Testis (tissue), 3 donors: ENCODE data around the gene WDFY4. TPM values are rescaled to one million over a fixed set of nuclear protein-coding genes. Genes with fewer than 3 reads are reported as not detected.

ENCODE experiments used
- DNase-seq: peaks from one replicate; pipeline ENCODE4 v3.0.0-alpha.2; 2019
- H3K27ac ChIP-seq, 2 donors: fragments of 200-600 bp; sonication (generic); one replicate each; pipeline ENCODE4 v1.5.1; 2019
- H3K27me3 ChIP-seq: fragments of 200-600 bp; sonication (generic); one replicate; pipeline ENCODE4 v1.5.1; 2019
- H3K36me3 ChIP-seq: fragments of 200-600 bp; sonication (generic); one replicate; pipeline ENCODE4 v1.5.1; 2017; ENCODE audit warnings: low read depth; ENCODE audit errors: missing control alignments
- H3K4me1 ChIP-seq: fragments of 200-600 bp; sonication (generic); one replicate; pipeline ENCODE4 v1.5.1; 2019
- H3K4me3 ChIP-seq, 2 donors: fragments of 200-600 bp; sonication (generic); one replicate each; pipeline ENCODE4 v1.5.1; 2017 to 2019
- H3K9me3 ChIP-seq: fragments of 200-600 bp; sonication (generic); one replicate; pipeline ENCODE4 v1.5.1; 2017
- POLR2A ChIP-seq: fragments of 450-650 bp; IDR thresholded peaks from one replicate; pipeline ENCODE4 v1.6.1; 2017; ENCODE audit warnings: antibody characterized with exemption, mild to moderate bottlenecking, moderate library complexity
- WGBS, 2 donors: methylation state at CpG; one replicate each; pipeline ENCODE4 v1.1.5; 2018; 5-methylcytosine and 5-hydroxymethylcytosine counted together
- intact Hi-C: fragments of 100-400 bp; cut with DNase I; formaldehyde crosslinking; loops from one replicate; pipeline ENCODE4 v1.15.1; 2023; ENCODE audit warnings: low total_unique reads
- polyA plus RNA-seq: library from polyadenylated mRNA; stranded (reverse); fragments of 350-450 nt; fragmentation: Illumina TruSeq; extraction: RNeasy Lipid Tissue Mini Kit (QIAGEN cat#74804); gene quantifications from one replicate; pipeline ENCODE4 v1.2.3, GENCODE V29; 2014; ENCODE audit warnings: low read depth, low replicate concordance; ENCODE audit not compliant: insufficient read depth
- total RNA-seq, 2 donors: library from RNA; depleted of rRNA; stranded (reverse); fragments of >200 nt; gene quantifications; one replicate each; pipeline ENCODE4 v1.2.3, GENCODE V29; 2016
- TF ChIP-seq, protein P1 (sequence below), 3 experiments: fragments of 450-650 bp in 2 of 3; fragments of 200-600 bp in 1 of 3; sonication (generic) in 1 of 3; IDR thresholded peaks; one replicate each; pipeline ENCODE4 v1.5.1; 2016 to 2019; ENCODE audit warnings: antibody characterized with exemption in 3 of 3, mild to moderate bottlenecking in 2 of 3, moderate library complexity in 1 of 3

WDFY4 gene
- total and polyA plus RNA-seq, 3 donors from 2014 or later = 10.2 to 21.5 (median 18.4) TPM

DNA sequence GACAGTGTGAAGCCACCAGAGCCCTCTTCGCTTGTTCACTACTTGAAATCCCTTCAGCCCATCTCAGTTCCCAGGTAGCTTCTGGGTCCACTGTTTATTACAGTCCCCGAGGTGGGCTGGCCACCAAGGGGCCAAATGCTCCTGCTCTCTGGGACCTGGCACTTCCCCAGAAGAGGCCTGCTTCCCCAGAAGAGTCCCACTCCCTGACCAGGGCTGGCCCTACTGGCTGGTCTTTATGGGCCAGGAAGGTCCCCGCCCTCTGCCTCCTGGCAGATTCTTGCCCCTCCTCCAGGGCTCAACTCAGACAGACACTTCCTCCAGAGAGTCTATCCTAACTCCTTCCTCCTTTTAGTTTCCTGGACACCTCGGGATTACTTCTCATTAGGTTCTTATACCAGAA lies 325.6 kb downstream of the WDFY4 start:
- TF ChIP-seq, protein P1, sequence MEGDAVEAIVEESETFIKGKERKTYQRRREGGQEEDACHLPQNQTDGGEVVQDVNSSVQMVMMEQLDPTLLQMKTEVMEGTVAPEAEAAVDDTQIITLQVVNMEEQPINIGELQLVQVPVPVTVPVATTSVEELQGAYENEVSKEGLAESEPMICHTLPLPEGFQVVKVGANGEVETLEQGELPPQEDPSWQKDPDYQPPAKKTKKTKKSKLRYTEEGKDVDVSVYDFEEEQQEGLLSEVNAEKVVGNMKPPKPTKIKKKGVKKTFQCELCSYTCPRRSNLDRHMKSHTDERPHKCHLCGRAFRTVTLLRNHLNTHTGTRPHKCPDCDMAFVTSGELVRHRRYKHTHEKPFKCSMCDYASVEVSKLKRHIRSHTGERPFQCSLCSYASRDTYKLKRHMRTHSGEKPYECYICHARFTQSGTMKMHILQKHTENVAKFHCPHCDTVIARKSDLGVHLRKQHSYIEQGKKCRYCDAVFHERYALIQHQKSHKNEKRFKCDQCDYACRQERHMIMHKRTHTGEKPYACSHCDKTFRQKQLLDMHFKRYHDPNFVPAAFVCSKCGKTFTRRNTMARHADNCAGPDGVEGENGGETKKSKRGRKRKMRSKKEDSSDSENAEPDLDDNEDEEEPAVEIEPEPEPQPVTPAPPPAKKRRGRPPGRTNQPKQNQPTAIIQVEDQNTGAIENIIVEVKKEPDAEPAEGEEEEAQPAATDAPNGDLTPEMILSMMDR (IDR thresholded peaks at IDR 0.05) = no peak
- no peak for TF ChIP-seq POLR2A
- Histone ChIP-seq H3K4me1 (peaks cover 31% of the 10 kb centered on the region), H3K27ac (no peak overlapping the region), H3K9me3 (no peaks in the 10 kb centered on the region), H3K4me3 (no peak overlapping the region), H3K36me3 (no peaks in the 10 kb centered on the region), H3K27me3 (no peaks in the 10 kb centered on the region)
- no peak for DNase-seq
- intact Hi-C loops = no loop called here
- WGBS, 2 donors = 62 to 67% methylated on average over 4 of the region's 4 CpGs

DNA sequence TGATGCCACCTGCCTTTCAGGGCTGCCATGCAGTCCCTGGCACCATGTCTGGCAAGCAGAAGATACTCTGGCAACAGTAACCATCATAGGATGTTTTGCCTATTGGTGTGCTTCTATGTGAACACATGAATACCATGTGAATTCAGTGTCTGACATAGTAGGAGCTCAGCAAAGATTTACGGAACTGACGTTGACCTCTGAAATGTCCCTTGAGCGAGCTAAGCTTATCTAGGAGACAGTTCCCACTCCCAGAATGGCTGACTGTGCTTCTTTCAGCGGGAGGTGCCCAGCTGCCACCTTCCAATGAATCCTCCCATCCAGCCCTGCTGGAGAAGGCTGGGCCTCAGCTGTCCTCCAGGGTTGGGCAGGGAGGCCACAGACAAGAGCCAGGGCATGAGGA lies 326.2 kb downstream of the WDFY4 start:
- Histone ChIP-seq H3K9me3 (no peaks in the 10 kb centered on the region), H3K36me3 (no peaks in the 10 kb centered on the region), H3K4me1 (peaks cover 31% of the 10 kb centered on the region), H3K4me3 (no peak overlapping the region), H3K27me3 (no peaks in the 10 kb centered on the region), H3K27ac (no peak overlapping the region)
- TF ChIP-seq, protein P1 (IDR thresholded peaks at IDR 0.05) = no peak
- no peak for TF ChIP-seq POLR2A
- DNase-seq = no peak
- 35 to 47% methylated on average over 3 to 4 of the region's 4 CpGs for WGBS, 2 donors
- intact Hi-C loops = no loop called here

DNA sequence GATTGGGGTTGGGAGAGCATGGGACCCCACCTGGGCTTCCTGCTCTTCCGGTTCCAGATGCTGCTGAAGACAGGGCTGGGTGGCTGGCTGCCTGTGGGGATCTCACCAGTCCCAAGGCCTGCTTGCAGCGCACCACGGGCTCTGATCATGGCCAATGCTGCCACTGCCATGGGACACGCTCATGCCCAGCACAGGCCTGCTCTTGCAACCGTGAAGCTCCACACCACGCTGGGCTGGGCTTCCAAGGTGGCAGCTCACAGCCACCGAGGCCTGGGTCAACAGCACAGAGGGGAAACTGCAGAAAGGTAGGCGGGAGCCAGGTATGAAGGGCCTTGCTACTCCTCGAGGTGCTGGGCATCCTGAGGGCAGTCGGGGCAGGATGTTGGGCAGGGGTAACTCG lies 327.1 kb downstream of the WDFY4 start:
- Histone ChIP-seq H3K9me3 (no peaks in the 10 kb centered on the region), H3K4me1 (peaks cover 31% of the 10 kb centered on the region), H3K36me3 (no peaks in the 10 kb centered on the region), H3K4me3 (no peak overlapping the region), H3K27ac (no peak overlapping the region), H3K27me3 (no peaks in the 10 kb centered on the region)
- WGBS, 2 donors = 90 to 97% methylated on average over 6 to 11 of the region's 11 CpGs
- TF ChIP-seq, protein P1 (IDR thresholded peaks at IDR 0.05) = no peak
- TF ChIP-seq POLR2A = no peak
- intact Hi-C loops = no loop called here
- no peak for DNase-seq

DNA sequence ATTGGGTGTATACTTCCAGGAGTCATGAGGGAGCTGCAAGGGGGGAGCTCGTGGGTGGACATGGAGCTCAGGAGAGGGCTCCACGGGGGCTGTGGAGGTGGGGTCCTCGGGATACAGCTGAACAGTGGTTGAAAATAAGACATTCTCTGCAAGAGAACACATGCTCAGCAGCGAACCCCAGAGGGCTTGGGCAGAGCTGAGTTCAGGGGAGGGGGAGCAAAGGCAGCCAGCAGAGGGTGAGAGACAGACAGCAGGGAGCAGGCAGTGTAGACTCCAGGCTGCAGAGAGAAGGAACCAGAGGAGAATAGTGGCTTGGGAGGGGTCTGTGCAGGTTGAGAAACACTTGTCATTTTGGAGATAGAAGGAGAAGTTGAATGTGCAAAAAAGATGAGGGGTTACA lies 327.9 kb downstream of the WDFY4 start:
- no peaks in the 10 kb centered on the region for H3K36me3 ChIP-seq
- H3K9me3 ChIP-seq = no peaks in the 10 kb centered on the region
- H3K27me3 ChIP-seq = no peaks in the 10 kb centered on the region
- DNase-seq = no peak
- H3K4me3 ChIP-seq = no peak overlapping the region
- intact Hi-C loops = no loop called here
- TF ChIP-seq POLR2A = no peak
- TF ChIP-seq, protein P1 (IDR thresholded peaks at IDR 0.05) = no peak
- no peak overlapping the region for H3K27ac ChIP-seq
- WGBS, 2 donors = 73 to 81% methylated on average over 4 of the region's 4 CpGs
- peaks cover 31% of the 10 kb centered on the region for H3K4me1 ChIP-seq

DNA sequence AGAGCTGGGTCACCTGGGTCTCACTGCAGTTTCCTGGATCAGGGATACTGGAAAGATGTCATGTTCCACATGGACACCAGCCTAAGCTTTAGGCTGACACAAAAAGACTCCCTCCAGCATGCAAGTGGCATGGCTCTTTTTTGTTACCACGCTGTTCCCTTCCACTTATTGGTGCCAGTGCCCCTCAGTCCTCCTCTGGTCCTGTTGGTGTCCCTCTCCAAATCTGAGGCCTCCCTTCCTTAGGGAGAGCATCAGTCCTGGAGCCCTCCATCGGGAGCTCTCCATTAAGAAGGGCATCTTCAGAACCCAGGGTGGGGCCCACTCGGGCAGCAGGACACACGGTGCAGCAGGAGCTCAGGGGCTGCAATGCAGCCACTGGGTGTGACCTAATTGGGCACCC lies 331.0 kb downstream of the WDFY4 start:
- intact Hi-C loops = no loop called here
- 96% methylated on average over 4 of the region's 4 CpGs for WGBS, 2 donors
- Histone ChIP-seq H3K9me3 (no peaks in the 10 kb centered on the region), H3K36me3 (no peaks in the 10 kb centered on the region), H3K27ac (no peak overlapping the region), H3K4me1 (peaks cover 20% of the 10 kb centered on the region), H3K4me3 (no peak overlapping the region), H3K27me3 (no peaks in the 10 kb centered on the region)
- no peak for TF ChIP-seq POLR2A
- TF ChIP-seq, protein P1 (IDR thresholded peaks at IDR 0.05) = no peak
- DNase-seq = no peak
